Esophagus muscularis mucosa (tissue), 4 donors: ENCODE data around the gene FANCE. TPM values are rescaled to one million over a fixed set of nuclear protein-coding genes. Genes with fewer than 3 reads are reported as not detected.

ENCODE experiments used
- DNase-seq: peaks from one replicate; pipeline ENCODE4 v3.0.0-alpha.2; 2017; ENCODE audit errors: extremely low spot score
- H3K27ac ChIP-seq, 4 donors: fragments of 200-600 bp; sonication (generic); replicated peaks in 1 of 4; 1 replicate in 3 of 4; 2 replicates in 1 of 4; pipeline ENCODE4 v1.5.1; 2016 to 2019; ENCODE audit warnings: mild to moderate bottlenecking in 1 of 4
- H3K27me3 ChIP-seq, 4 donors: fragments of 200-600 bp; sonication (generic); one replicate each; pipeline versions ENCODE4 v1.5.1 to v1.6.0; 2016 to 2019
- H3K36me3 ChIP-seq, 4 donors: fragments of 200-600 bp; sonication (generic); one replicate each; pipeline ENCODE4 v1.5.1; 2016 to 2019
- H3K4me1 ChIP-seq, 4 donors: fragments of 200-600 bp; sonication (generic); one replicate each; pipeline ENCODE4 v1.5.1; 2016 to 2019
- H3K4me3 ChIP-seq, 4 donors: fragments of 200-600 bp; sonication (generic); 1 replicate in 2 of 4; 2 replicates in 2 of 4; pipeline ENCODE4 v1.5.1; 2016 to 2019; ENCODE audit warnings: mild to moderate bottlenecking in 4 of 4, moderate library complexity in 1 of 4
- H3K9me3 ChIP-seq, 4 donors: fragments of 200-600 bp; sonication (generic); 1 replicate in 3 of 4; 2 replicates in 1 of 4; pipeline ENCODE4 v1.5.1; 2016 to 2019
- CTCF ChIP-seq, 3 experiments: fragments of 200-600 bp in 2 of 3; fragments of 450-650 bp in 1 of 3; sonication (generic) in 2 of 3; IDR thresholded peaks; one replicate each; pipeline ENCODE4 v1.5.1; 2017 to 2019; ENCODE audit warnings: antibody characterized with exemption in 3 of 3, mild to moderate bottlenecking in 2 of 3, moderate library complexity in 1 of 3
- EP300 ChIP-seq: sonication (generic); formaldehyde crosslinking; IDR thresholded peaks from one replicate; pipeline ENCODE4 v1.6.1; 2017; ENCODE audit warnings: antibody characterized with exemption
- POLR2A ChIP-seq: fragments of 450-650 bp; IDR thresholded peaks from one replicate; pipeline ENCODE4 v1.6.1; 2017; ENCODE audit warnings: antibody characterized with exemption, moderate library complexity, mild to moderate bottlenecking, low read depth
- POLR2AphosphoS5 ChIP-seq, 2 donors: sonication (generic); formaldehyde crosslinking; IDR thresholded peaks; one replicate each; pipeline ENCODE4 v1.6.1; 2017; ENCODE audit warnings: antibody characterized with exemption in 2 of 2
- WGBS: methylation state at CpG from one replicate; pipeline ENCODE4 v1.1.5; 2018; 5-methylcytosine and 5-hydroxymethylcytosine counted together
- intact Hi-C: fragments of 100-400 bp; cut with DNase I; formaldehyde crosslinking; loops from one replicate; pipeline ENCODE4 v1.15.1; 2023
- total RNA-seq, 4 donors: library from RNA; depleted of rRNA; stranded (reverse); fragments of >200 nt; gene quantifications; one replicate each; pipeline versions ENCODE4 v1.1.0 to v1.2.1, GENCODE V29; 2016

The FANCE gene
- total RNA-seq, 4 donors from 2014 or later = 1.7 to 6.3 (median 5.0) TPM

- H3K4me1 ChIP-seq = no peaks in the 10 kb centered on the region
- DNase-seq = no peak
- WGBS = 34% methylated on average over 16 of the region's 21 CpGs
- no peak overlapping the region for H3K4me3 ChIP-seq
- peaks cover 0 to 86% (median 16%) of the 10 kb centered on the region in 4 donors for H3K27me3 ChIP-seq
- no peaks in the 10 kb centered on the region for H3K9me3 ChIP-seq
- intact Hi-C loops = loop anchor here (10.0 kb wide), 1 partner anchor 1059 kb away; no protein-coding TSS in a partner anchor
- TF ChIP-seq POLR2AphosphoS5 (IDR thresholded peaks at IDR 0.05) (no peak), EP300 (no peak), POLR2A (no peak), CTCF (IDR thresholded peaks at IDR 0.05) (no peak)
- H3K27ac ChIP-seq = no peak overlapping the region
- no peaks in the 10 kb centered on the region for H3K36me3 ChIP-seq
Measured at GRCh38 chr6:35505999-35506412, 53.9 kb downstream of the FANCE start.

DNA sequence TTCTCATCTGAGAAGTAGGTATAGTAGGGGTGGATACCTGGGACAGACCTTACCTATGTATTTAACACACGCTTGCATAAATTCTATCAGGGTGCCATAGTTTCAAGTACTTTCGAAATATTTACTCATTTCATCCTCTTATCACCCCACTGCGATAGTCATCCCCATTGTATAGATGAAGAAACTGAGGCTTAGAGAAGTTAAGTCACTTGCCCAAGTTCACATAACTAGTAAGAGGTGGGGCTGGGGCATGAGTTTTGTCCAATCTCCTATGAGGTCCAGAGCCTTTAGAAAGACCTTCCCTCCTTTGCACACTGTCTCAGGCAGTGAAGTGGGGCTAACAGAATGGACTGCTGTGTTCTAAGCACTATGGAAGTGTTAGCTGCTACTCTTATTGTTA, 54.4 kb downstream of the FANCE start:
- WGBS = 96% methylated on average over 3 of the region's 3 CpGs
- Histone ChIP-seq H3K27me3 (peaks cover 0 to 91% (median 21%) of the 10 kb centered on the region in 4 donors), H3K27ac (no peak overlapping the region), H3K4me3 (no peak overlapping the region), H3K36me3 (no peaks in the 10 kb centered on the region), H3K4me1 (peaks cover under 1 to 4% (median 3%) of the 10 kb centered on the region in 4 donors), H3K9me3 (no peaks in the 10 kb centered on the region)
- TF ChIP-seq POLR2AphosphoS5 (IDR thresholded peaks at IDR 0.05) = no peak
- TF ChIP-seq POLR2A = no peak
- no peak for TF ChIP-seq EP300
- TF ChIP-seq CTCF (IDR thresholded peaks at IDR 0.05) = no peak
- DNase-seq = no peak
- intact Hi-C loops = loop anchor here (10.0 kb wide), 1 partner anchor 1058 kb away; no protein-coding TSS in a partner anchor

GRCh38 chr6:35507221-35507620, 55.1 kb downstream of the FANCE start:
- intact Hi-C loops = loop anchor here (10.0 kb wide), 1 partner anchor 1058 kb away; no protein-coding TSS in a partner anchor
- Histone ChIP-seq H3K9me3 (no peaks in the 10 kb centered on the region), H3K4me1 (peaks cover 6 to 11% (median 9%) of the 10 kb centered on the region in 4 donors), H3K36me3 (no peaks in the 10 kb centered on the region), H3K27me3 (peaks cover 0 to 97% (median 26%) of the 10 kb centered on the region in 4 donors), H3K27ac (no peak overlapping the region), H3K4me3 (no peak overlapping the region)
- WGBS = 100% methylated on average over 2 of the region's 2 CpGs
- DNase-seq = no peak
- TF ChIP-seq EP300 = no peak
- TF ChIP-seq POLR2A = no peak
- no peak for TF ChIP-seq CTCF (IDR thresholded peaks at IDR 0.05)
- TF ChIP-seq POLR2AphosphoS5 (IDR thresholded peaks at IDR 0.05) = no peak

- WGBS = 88% methylated on average over 2 of the region's 2 CpGs
- no peak for DNase-seq
- Histone ChIP-seq H3K27me3 (peaks cover 0 to 97% (median 28%) of the 10 kb centered on the region in 4 donors), H3K4me1 (peaks cover 6 to 12% (median 10%) of the 10 kb centered on the region in 4 donors), H3K36me3 (no peaks in the 10 kb centered on the region), H3K4me3 (no peak overlapping the region), H3K27ac (no peak overlapping the region), H3K9me3 (no peaks in the 10 kb centered on the region)
- TF ChIP-seq CTCF (IDR thresholded peaks at IDR 0.05) = no peak
- no peak for TF ChIP-seq EP300
- intact Hi-C loops = loop anchor here (10.0 kb wide), 1 partner anchor 1057 kb away; no protein-coding TSS in a partner anchor
Measured at GRCh38 chr6:35508027-35508426, 55.9 kb downstream of the FANCE start.

DNA sequence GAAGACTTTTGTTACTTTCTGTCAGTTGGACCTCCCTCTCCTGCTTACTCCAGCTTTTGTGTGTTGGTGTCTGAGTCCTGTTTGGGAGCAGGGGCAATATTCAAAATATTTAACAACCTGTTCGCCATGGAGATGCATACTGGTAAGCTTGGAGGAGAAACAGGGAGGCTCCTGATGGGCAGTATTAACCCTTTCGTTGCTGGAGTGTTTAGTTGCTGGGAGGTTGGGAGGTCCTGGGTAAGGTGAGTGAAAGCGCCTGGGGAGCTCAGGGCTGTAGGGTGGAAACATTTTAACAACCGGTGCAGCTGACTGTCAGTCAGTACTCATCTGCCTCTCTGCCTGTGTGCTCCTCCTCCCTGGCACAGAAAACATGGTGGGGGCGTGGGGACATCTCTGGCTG, 56.4 kb downstream of the FANCE start:
- DNase-seq = no peak
- Histone ChIP-seq H3K36me3 (no peaks in the 10 kb centered on the region), H3K4me3 (no peak overlapping the region), H3K9me3 (no peaks in the 10 kb centered on the region), H3K27ac (no peak overlapping the region), H3K4me1 (peaks cover 6 to 12% (median 10%) of the 10 kb centered on the region in 4 donors), H3K27me3 (peaks cover 0 to 96% (median 26%) of the 10 kb centered on the region in 4 donors)
- no peak for TF ChIP-seq CTCF (IDR thresholded peaks at IDR 0.05)
- TF ChIP-seq POLR2AphosphoS5 (IDR thresholded peaks at IDR 0.05) = no peak
- no peak for TF ChIP-seq POLR2A
- no peak for TF ChIP-seq EP300
- WGBS = 47% methylated on average over 5 of the region's 5 CpGs
- intact Hi-C loops = loop anchor here (10.0 kb wide), 1 partner anchor 1056 kb away; no protein-coding TSS in a partner anchor
